Measurements from ENCODE around the gene WNT7B.

WNT7B gene

DNA sequence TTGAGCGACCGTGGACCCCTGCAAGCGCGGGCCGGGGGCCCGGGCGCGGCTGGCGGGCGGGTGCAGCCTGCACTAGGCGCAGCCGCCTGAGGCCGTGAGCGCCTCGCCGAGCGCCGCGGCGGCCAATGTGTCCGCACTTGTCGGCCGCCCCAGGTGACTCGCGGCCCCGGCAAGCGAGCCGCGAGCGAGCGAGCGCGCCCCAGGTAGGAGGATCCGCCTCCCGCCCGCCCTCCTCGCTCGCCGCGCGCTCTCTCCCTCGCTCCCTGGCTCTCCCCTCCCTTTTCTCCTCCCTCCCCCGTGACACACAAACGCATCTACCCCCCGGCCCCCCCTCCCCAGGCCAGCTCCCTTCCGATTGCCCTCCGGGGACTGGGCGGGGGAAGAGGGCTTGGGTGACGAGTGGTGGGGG, at the start of gene WNT7B:
TSS of gene WNT7B (minus strand) at position 160 of the 409 bp plus-strand sequence. CDS start 408 bp downstream, outside the sequence.
- DNase-seq (ENCODE audit: low read depth): no peak

DNA sequence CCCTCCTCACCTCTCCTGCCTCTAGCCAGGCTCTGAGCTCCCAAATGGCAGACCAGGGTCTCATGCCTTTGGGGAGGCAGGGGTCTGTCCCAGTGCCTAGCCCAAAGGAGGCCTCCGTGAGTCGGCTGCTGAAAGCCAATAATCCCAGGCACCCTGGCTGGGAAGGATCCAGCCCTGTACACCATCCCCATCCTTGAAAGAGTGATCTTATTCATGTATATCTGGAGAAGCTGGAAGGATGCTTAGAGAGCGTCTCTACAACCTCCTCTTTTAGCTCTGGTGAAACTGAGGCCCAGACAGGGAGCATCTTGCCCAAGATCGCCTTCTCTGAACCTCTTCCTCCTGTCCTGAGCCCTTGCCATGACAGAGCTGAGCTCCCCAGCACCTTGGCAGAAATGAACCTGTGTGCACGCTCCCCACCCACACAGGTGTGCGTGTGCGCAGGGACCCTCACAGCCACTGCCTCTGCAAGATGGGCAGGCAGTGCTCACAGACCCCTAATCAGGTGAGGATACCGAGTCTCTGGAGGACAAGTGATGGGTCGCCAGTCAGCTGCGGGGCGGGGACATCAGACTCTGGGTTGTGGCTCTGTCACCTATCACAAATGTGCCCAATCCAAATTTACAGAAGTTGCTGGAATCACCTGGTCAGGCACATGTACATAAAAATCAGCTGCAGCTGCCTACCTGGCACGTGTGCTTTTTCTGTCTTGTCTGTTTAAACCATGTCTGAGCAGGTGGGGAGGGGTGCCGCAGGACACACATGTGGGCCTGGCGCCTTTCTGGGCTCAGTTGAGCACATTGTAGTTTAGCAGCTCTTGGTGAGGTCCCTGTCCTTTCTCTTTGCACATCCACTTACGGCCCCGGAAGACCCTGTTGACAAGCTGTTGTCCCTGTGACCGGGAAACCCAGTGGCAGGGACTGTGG, 49.3 kb upstream of the WNT7B start:
- no peak for DNase-seq (ENCODE audit: low read depth)

DNA sequence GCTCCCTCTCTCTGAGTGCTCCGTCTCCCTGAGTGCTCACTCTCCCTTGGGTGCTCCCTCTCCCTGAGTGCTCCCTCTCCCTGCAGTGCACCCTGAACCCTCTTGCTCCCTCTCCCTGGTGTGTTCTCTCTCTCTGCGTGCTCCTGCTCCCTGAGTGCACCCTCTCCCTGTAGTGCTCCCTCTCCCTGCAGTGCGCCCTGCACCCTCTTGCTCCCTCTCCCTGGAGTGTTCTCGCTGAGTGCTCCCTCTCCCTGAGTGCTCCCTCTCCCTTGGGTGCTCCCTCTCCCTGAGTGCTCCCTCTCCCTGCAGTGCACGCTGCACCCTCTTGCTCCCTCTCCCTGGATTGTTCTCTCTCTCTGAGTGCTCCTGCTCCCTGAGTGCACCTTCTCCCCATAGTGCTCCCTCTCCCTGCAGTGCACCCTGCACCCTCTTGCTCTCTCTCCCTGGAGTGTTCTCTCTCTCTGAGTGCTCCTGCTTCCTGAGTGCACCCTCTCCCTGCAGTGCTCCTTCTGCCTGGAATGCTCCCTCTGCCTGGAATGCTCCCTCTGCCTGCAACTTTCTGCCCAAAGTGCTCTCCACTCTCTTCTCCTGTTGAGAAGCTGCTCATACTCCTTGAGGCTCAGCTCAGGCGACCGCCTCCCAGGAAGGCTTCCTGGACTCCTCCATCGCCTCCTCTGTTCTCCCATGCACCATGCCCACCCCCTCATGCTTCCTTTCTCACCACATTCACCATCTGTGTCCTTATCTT, 48.4 kb upstream of the WNT7B start:
- DNase-seq (ENCODE audit: low read depth): no peak

DNA sequence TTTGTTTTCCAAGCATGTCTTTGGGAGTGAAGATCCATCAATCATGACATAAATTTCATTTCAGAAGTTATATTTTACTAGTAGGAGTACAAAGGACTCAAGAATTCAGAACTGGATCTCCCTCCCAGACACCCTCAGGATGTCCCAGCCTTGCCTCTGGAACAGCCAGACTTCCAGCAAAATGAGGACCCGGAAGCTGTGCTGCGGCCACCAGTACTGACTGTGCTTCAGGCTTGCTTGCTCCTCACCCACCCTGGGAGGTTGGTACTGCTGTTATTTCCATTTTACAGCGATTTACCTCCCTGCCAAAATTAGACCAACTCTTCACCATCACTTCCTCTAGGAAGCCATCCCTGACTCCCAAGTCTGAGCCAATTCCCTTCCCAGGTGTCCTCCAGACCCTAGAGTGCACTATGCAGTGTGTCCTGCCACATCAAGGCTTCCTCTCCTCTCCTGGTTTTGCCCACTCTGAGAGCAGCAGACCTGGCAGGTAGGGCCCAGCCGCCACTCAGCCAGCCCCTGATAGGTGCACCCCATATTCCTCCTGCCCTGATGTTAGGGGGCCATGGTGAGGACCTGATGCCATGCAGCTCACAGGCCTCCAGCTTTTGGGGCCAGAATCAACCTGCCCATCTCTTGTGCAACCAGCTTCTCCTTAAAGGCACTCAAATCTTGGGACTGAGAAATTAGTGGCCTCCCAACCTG, 47.3 kb upstream of the WNT7B start:
- no peak for DNase-seq (ENCODE audit: low read depth)

DNA sequence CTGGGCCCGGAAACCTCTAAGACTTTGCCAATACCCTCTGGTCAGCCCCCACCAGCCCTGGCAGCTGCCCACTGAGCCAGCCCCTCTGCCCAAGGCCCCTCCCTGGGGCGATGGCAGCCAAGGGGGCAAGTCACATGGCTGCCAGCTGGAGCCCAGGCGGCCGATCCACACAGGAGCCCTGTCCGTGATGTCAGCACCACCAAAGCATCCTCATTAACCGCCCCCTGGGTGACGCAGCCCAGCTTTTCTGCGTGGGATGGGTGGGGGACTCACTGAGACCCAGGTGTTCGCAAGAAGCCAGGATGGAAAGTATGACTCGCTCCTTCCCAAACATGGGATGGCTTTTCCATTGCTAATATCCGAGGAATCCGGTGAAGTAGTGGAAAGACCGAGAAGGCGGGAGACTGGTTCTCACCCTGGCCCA, 46.6 kb upstream of the WNT7B start:
- DNase-seq (ENCODE audit: low read depth): no peak

DNA sequence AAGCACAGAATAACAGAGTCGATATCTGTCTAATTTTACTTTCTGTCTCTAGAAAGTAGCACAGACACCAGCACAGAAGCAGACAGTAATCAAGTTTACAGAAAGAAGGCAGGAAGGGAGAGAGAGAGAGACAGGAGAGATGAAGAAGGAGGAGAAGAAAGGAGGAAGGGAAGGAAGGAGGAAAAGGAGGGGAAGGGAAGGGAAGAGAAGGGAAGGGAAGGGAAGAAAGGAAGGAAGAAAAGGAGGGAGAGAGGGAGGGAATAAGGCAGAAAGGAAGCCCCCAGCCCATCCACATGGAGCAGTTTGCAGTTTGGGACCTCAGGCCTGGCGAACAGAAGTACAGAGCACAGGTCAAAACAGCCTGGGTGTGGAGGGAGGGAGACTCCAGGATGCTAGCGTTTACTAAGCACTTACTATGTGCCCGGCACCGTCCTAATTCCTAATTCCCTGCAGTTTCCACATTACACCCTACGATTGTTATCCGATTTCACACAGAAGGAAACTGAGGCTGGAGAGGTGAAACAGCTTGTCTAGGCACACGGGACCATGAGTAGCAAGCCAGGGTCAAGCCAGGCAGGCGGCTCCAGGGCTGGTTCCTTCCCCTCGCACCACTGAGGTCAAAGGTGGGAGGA, 46.0 kb upstream of the WNT7B start:
- no peak for DNase-seq (ENCODE audit: low read depth)

DNA sequence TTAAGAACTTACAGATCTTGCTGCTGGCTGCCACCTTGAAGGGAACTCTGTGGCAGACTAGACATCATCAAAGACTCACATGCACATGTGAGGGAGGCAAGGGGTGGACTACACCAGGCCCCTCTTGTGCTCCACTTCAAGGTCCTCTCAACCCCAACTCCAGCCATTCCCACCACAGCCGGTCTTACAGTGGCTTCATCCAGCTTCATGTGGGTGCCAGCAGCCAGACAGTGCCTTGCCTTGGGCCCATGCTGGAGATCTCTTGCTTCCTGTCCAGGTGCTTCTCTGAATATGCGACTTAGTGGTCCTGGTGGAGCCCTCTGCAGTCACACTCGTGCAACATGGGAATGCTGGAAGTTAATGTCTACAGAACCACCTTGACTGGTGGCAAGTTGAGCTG, 44.6 kb upstream of the WNT7B start:
- DNase-seq (ENCODE audit: low read depth): no peak

DNA sequence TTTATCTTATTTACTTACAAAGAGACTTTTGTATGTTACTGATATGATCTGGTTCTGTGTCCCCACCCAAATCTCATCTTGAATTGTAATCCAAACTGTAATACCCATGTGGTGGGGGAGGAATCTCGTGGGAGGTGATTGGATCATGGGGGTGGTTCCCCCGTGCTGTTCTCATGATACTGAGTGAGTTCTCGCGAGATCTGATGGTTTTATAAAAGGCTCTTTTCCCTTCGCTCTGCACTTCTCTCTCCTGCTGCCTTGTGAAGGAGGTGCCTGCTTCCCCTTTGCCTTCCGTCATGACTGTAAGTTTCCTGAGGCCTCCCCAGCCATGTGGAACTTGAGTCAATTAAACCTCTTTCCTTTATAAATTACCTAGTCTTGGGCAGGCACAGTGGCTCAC, 42.4 kb upstream of the WNT7B start:
- DNase-seq (ENCODE audit: low read depth): no peak

DNA sequence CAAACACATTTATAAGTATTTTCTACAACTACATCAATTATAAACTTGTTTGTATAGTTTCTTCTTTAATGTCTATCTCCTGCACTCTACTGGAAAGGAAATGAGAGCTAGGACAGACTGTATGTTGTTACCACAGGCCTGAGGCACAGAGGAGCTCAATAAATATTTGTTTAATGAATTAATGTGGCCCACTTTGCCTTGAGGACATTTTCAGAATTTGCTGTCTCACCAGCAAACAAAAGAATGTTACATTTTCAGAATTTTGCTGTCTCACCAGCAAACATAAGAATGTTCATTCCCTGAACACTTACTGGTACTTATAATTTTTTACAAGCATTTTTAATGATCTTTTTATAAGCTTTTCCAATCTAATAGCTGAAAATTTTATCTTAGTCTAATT, 41.9 kb upstream of the WNT7B start:
- DNase-seq (ENCODE audit: low read depth): no peak

DNA sequence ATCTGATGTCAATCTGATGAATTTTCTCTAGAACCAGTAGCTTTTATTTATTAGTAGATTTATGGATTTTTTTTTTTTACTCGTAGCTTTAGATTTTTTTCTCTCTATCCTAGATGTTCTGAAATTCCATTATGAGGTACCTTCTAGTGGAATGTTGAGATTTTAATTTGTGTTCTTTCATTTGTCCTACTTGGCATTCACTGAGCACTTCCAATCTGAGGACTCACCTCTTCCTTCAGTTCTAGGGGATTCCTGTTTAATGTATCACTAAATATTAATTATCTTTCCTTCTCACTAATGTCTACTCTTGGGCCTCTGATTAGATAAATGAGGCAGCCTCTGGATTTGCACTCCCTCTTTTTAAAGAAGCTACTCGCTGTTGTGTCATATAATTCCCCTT, 40.2 kb upstream of the WNT7B start:
- no peak for DNase-seq (ENCODE audit: low read depth)

DNA sequence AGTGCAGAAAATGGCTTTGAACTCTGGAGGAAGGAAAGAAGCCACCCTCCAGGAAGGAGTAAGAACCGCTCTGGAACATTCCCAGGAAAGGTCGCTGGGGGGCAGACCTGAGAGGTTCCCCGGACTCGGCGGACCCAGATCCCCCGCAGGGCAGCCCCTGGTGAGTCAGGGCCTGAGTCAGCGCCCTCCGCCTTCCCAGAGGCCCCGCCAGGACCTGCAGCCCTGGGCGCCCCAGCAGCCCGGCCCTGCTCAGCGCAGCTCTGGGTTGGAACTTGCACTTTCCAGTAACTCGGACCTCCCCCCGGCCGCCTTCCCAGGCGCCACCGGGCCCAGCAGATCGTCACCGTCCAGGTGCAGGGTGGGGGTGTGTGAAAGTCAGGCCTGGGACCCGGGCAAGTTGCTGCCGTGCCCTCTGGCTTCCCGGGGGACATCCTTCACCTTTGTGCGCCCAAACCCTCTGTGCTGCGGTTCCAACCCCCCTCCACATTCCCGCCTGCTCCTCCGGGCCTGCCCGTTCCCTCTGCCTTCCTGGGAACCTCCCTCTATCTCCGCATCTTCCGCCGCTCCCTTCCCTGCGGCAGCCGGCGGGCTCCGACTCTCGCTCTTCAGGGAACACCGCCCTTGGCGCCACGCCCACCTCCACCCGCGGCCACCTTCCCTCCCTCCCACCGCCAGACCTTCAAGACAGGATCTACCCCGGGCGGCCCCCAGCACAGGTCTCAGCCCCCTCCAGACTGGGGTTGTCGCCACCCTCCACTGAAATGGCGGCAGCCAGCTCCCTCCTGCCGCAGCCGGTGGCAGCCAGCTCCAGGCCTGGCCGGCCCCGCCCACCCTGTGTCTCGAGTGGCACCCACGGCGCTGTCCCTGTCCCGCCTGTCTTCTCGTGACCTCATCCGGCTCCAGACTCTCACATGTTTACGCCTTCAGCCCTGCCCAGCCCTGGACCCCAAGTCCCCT, 36.8 kb upstream of the WNT7B start:
- peak; percentile 91 for DNase-seq (ENCODE audit: low read depth)

DNA sequence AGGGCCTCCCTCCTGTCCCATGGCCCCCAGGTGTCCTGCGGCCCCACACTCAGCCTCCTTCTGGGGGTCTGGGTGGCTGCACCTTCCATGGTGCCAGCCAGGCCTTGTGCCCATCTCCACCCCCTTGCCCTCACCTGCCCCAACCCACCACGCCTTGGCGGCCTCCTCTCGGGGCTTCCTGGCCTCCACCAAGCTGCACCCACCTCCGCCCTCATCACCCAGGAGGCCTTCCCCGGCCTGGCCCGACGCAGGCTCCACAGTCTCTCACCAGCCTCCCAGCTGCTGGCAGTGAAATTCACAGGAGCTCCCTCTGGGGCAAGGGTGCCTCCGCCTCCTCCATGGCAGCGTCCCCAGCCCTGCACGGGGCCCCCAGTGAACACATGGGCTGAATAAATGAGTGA, 35.9 kb upstream of the WNT7B start:
- DNase-seq (ENCODE audit: low read depth): no peak

DNA sequence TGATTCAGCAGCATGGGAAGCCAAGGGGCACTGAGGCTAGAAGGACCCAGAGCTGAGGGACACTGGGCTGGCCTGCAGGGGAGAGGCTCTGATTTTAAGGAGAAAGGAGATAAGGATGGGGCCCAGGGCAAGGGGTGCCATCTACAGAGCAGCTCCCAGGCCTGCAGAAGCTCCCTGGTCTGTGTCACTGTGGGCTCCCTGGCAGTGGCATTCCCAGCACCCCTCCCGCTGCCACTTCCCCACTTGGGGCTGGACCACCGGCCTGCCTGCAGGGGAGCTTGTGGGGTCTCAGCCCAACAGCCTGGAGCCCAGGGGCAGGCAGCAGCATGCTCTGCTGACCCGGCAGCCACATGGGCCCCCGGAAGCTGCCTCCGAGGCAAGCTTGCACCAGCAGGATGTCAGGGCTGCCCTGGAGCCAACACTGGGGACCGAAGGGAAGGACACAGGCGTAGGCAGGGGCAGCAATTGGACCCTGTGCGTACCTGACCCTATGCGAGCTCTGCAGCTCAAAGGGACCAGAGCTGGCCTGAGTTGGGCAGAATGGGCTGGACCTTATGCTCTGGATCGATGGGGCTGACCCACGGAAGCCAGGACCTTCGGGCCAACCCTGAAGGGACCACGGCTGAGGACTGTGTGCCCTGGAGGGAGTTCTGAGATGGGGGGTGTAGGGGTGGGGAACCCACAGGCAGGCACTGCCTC, 35.4 kb upstream of the WNT7B start:
- DNase-seq (ENCODE audit: low read depth): no peak

DNA sequence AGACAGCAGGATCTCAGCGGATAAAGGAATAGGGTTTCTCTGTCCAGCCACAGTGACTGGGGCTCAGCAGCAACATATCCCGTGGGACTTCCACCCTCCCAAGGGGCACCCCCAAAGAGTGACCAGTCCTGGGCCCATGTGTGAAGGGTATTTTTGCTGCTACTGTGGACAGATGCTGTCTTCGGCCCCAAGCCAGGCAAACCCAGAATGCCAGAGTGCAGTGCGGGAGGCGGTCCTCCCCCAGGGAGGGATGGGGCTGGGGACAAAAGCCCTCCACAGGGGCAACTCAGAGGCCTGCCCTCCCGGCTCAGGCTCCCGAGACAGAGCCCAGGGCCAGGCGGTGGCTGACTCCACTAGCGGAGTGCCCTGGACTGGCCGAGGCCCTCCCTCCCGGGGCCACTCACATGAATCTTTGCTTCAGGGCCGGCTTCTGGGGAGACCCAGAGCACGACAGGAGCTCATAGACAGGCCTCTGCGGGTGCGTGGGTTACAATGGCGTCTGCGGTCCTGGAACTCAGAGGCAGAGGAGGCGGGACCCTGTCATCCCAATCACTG, 34.7 kb upstream of the WNT7B start:
- no peak for DNase-seq (ENCODE audit: low read depth)

DNA sequence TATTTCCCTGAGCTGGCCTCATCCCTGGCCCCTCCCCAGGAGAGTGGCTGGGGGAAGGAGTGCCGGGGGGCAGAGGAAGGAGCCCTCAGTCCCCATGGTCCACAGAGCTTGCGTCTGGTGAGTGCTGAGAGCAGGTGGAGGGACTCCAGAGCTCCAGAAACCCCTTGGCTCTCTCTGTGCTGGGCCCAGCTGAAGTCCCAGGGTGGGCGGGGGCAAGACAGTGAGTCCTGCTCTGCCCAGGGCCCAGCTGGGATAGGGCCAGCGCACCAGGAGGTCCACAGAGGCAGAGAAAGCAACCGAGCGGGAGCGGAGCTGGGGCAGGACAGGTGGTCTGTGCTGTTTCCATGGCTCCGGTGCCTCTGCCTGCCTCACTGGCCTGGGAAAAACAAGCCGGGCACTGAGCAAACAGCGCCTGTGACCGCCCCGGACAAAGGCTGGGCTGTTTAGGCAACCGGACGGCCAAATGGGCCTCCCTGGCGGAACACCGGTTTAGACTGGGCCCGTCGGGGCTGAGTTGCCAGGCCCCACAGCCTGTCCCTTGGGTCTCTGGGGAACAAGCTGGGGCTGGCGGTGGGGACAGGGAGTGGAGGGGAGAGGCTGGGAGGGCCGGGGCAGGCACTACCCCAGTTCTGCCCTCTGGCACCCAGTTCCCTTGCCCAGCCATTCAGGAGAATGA, 34.1 kb upstream of the WNT7B start:
- no peak for DNase-seq (ENCODE audit: low read depth)

DNA sequence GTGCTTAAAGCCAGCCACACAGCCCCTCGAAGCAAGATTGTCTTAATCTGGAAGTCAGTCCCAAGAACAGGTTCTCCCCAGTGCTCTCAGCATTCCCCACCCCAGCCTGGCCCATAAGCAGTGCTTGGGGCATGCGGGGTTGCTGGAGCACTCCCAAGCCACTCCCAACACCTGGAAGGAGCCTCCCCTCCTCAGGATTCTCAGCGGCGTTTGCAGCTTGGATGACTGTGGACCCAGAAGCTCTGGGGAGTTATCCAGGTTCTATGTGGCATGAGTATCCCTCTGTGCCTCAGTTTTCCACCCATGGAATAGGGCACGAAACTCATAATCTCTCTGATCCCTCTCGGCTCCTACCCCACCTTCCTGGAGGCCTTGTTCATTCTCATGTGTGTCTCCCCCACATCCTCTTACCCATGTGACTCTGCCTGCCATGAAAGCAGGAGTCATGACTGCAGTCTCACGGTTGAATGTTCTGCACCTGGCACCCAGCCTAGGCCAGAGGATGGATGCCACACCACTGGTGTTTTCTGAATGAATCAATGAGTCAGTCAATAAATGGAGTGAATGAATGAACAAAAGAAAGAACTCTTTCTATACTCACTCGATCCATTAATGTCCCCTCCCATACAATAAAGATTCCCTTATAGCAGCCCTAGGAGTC, 33.4 kb upstream of the WNT7B start:
- peak; percentile 60 for DNase-seq (ENCODE audit: low read depth)

DNA sequence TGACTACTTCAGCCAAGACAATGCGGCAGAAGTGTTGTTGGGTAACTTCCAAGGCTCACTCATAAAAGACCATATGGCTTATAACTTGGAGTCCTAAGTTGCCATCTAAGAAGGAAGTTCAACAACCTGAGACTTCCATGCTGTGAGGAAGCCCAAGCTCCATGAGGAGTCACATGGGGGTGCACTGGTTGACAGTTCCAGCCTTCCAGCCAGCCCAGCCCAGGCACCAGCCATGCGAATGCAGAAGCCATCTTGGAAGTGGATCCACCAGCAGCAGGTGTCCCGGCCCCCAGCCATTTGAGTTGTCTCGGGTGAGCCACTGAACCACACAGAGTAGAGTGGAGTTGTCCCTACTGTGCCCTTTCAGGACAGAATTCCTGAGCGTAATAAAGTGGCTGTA, 32.8 kb upstream of the WNT7B start:
- no peak for DNase-seq (ENCODE audit: low read depth)

DNA sequence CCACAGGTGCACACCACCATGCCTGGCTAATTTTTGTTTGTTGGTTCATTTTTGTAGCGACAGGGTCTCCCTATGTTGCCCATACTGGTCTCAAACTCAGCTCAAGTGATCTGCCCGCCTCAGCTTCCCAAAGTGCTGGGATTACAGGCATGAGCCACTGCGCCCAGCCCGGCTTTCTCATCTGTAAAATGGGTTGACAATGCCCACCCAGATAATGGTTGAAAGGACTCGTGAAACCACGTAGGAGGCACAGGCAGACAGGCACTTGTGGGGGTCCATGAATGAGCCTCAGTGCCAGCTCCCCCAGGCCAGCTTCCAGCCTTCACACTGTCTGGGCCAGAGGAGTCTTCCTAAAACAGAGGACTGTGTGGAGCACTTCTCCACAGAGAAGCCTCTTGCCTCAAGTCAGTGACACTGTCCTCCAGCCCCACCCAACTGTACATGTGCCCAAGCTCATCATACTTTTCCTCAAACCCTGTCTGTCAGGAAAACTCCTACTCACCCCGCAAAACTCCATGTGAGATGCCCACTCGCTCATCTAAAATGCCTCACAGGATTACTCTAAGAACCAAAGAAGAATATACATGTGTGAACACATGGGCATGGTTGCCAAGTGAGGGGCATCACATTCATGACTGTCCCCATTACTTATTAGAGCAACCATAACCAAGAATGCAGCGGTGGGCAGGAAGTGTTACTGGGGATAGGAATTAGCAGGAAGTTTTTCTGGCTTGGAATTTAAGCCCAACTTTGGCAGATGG, 32.1 kb upstream of the WNT7B start:
- no peak for DNase-seq (ENCODE audit: low read depth)
